SHP77 (cell line): ENCODE results near the gene CNPY1.

Experiments used
- DNase-seq, 2 experiments: peaks; one replicate each; lab custom pipeline; 2025; lab: John Stamatoyannopoulos, UW

CNPY1 gene

DNA sequence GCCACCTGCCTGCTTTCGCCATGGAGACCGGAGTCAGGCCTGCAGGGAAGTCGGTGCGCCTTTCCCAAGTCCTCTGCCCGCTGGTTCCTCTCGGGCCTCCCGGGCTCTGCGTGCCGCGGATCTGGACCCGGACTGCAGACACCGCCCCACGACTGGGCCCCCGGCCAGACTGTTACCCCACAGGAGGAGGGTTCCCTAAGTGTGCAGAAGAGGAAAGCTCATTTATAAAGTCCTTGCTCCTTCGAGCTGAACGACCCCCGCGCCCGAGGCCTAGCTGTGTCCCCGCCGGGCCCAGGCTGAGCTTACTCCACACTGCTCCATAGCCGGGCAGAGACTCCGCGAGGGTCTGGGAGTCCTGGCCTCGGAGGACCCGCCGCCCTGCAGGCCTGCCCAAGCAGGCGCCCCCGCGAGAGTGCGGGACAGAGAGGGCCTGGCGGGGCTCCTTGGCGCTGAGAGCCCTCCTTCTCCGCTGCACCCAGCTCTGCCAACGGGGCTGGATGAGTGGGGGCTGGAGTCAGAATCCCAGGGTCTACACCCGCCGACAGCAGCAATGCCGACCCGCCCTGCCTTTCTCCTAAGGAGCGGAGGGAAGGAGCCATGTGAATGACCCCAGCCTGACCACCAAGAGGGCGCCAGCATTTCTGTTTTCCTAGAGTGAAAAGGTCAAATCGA is 80.1 kb downstream of the CNPY1 start:
- DNase-seq: no peak

DNA sequence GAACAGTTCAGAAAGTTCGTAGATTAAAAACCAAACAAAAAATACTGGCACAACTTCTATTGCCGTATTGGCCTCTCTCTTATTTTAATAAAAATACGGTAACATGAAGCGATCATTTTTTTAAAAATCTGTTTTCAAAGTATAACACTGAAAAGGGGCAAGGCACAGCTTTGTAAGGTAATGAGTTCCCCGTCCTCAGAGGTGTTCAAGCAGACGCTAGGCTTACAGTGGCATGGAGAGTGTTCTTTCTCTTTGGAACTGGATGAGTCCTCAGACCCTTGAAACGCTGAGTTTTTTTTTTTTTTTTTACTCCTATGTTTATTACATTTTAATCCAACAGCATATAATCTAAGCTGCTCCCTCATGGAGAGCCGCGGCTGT is 80.6 kb downstream of the CNPY1 start:
- no peak for DNase-seq

DNA sequence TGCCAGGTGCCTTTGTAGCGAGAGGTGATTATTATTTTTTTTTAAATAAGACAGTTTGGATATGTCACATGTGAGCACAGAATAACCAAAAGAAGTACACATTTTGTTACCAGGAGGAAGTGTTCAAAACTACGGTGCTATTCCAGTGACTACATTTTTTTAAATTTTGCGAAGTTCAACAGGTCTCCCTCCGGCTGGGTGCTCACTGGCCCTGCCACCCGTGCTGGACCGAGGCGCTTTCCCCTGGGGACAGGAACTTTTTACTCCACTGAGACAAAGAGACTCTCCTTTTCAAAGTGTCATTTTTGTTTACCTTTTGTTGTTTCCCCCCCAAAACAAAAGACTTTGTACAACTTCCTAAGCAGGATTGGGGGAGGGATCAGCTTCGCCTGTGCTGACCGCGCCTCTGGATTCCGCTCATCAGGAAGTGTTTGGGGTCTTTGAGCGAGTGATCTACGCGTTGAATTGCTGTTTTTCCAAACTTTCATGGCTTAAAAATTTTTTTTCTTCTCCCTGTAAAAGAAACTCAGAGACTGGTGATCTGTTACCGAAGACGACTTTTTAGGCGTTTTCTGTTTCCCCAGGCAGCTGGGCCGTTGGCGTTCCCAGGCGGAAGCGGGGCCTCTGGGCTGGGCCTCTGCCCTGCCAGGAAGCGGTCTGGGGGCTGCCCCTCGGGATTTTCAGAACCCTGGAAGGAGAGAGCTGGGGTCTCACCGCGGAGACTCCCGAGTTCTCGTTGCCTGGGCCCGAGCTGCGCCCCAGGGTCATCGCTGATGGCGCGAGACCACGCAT is 81.2 kb downstream of the CNPY1 start:
- no peak for DNase-seq

GRCh38 chr7:155464183-155464582 is 82.2 kb downstream of the CNPY1 start:
- no peak for DNase-seq

DNA sequence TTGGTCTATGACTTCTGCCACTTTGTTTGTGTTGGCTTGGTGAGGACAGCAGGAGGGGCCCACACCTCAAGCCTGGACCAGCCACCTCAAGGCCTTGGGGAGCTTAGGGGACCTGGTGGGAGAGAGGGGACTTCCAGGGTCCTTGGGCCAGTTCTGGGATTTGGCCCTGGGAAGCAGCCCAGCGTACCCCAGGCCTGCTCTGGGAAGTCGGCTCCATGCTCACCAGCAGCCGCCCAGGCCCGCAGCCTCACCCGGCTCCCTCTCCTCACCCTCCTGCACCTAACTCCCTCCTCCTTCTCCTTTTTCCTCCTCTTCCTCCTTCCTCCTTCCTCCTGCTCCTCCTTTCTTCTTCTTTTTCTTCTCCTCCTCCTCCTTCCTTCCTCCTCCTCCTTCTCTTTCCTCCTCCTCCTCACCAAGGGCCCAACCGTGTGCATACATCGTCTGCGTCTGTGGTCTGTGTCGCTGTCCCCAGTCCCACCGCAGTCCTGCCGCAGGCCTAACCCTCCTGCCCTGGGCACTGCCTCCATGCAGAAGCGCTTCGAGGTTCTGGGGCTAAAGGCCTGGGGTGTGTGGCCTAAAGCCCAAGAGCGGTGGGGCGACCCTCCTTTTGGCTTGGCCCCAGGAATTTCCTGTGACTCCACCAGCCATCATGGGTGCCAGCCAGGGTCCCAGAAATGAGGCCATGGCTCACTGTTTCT is 83.1 kb downstream of the CNPY1 start:
- no peak for DNase-seq

- DNase-seq: no peak
Measured at GRCh38 chr7:155462163-155462735, 84.1 kb downstream of the CNPY1 start.

GRCh38 chr7:155461631-155462030 is 84.7 kb downstream of the CNPY1 start:
- no peak for DNase-seq

- no peak for DNase-seq
Measured at GRCh38 chr7:155460926-155461613, 85.3 kb downstream of the CNPY1 start.

DNA sequence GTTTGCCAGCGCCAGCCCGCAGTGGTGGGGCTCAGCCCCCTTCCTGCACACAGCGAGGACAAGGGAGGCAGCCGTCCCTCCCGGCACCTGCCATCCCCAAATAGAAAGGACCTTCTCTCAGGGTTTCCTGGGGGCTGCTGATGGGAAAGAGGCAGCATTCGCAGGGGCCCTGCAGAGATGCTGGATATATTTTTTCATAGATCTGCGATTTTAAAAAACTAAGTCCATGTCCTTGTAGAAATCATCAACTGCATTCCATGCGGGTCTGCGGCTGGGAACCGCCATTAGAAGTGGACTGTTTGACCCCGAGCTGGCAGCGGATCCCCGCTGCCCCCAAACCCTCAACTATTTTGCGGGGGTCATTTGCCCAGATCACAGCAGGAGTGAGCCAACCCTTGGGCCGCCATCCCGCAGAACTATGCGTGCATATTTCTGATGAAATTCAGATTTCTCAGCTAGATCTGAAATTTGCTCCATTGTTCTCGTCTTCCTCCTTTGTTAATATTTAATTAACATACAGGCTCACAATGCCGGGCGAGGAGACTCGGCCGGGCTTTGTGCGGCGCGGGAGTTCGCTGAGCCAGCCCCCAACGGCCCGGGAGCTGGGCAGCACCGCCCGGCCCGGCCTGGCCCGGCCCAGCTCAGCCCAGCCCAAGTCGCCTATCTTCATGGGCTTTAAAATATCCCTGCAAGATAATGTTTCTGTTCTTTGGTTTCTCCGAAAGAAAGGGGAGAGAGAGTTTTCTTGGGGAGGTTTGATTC is 86.5 kb downstream of the CNPY1 start:
- no peak for DNase-seq

DNA sequence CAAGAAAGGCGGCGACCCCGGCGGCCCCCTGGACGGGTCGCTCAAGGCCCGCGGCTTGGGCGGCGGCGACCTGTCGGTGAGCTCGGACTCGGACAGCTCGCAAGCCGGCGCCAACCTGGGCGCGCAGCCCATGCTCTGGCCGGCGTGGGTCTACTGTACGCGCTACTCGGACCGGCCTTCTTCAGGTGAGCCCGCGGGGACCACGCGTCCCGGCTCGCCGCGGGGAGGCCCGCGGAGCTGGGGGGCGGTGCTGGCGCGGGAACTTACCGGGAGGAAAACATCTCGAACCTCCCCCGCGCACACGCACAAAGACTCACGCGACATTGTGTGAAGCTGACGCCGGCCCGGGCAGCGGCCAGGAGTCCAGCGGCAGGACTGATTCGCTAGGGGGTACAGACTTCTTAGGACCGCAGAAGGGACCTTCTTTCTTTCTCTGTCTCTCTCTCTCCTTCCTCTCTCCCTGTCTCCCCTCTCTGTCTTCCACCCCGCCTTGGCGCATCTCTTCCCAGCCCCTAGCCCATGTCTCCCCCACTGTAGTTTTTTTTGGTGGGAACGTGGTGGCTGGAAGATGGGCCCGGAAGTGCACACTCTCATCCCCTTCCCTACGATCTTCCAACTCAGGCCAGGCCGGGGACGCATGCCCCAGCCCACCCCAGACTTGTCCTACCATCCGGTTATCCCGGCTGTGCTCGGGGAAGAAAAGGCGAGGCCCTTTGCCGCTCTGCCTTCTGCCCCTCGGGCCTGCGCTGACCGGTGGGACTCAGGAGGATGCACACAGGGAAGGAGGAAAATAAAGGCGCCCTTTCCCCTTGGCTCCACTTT is 87.3 kb downstream of the CNPY1 start:
- no peak for DNase-seq

DNA sequence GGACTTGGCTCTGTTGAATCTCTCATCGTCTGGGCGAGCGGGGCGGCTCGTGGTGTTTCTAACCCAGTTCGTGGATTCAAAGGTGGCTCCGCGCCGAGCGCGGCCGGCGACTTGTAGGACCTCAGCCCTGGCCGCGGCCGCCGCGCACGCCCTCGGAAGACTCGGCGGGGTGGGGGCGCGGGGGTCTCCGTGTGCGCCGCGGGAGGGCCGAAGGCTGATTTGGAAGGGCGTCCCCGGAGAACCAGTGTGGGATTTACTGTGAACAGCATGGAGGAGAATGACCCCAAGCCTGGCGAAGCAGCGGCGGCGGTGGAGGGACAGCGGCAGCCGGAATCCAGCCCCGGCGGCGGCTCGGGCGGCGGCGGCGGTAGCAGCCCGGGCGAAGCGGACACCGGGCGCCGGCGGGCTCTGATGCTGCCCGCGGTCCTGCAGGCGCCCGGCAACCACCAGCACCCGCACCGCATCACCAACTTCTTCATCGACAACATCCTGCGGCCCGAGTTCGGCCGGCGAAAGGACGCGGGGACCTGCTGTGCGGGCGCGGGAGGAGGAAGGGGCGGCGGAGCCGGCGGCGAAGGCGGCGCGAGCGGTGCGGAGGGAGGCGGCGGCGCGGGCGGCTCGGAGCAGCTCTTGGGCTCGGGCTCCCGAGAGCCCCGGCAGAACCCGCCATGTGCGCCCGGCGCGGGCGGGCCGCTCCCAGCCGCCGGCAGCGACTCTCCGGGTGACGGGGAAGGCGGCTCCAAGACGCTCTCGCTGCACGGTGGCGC is 88.1 kb downstream of the CNPY1 start, which contains the start of gene EN2:
Gene EN2 (plus strand): TSS at position 19 of the 767 bp plus-strand sequence. CDS start 249 bp downstream, at position 268.
- no peak for DNase-seq

GRCh38 chr7:155457544-155458110 is 88.7 kb downstream of the CNPY1 start:
- DNase-seq: no peak

- DNase-seq: no peak
Measured at GRCh38 chr7:155456738-155457543, 89.4 kb downstream of the CNPY1 start.

- DNase-seq: no peak
Measured at GRCh38 chr7:155455776-155456737, 90.3 kb downstream of the CNPY1 start.

GRCh38 chr7:155455132-155455693 is 91.1 kb downstream of the CNPY1 start:
- no peak for DNase-seq

DNA sequence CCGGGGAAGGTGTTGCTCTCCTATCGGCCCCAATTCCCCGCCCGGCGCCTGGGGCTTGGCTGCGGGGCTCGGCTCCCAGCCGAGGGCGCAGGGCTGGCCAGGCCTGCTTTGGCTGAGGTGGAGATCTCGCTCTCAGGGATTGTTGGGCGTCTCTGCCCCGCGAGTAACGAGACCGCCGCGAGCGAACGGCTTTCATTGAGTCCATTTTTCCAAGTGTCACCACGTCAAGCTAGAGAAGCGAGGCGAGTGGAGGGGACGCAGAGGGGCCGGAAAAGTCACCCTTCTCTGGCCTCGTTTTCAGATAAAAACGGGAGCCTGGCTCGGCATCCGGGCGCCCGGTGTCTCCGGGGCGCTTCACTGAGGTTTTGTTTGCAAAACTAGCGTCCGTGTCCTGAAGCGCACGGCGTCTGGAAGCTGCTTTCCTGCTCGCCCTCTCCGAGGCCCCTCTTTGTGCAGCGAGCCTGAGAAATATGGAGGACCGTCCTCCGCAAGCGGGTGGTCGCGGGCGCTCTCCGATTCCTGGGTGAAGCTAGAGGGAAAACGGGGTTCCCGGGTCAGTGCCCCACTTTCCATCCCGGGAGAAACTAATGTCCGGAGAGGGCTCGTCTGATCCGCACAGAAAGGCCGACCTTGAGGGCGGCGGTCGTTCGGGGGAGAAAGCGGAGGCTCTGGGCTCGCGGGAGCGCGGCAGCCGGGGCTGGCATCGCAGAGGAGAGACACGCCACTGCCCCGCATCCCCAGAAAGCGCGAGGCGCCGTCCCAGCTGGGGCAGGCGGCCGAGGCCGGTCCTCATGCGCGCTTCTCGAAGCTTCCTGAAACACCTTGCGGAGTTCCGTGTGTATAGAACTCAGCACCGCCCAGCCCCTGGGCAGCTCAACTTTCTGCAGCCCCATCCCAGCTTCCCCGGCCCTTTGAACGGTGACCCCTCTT is 91.9 kb downstream of the CNPY1 start:
- no peak for DNase-seq
